NCI-H1105 treated with DMSO at 0.1 percent for 48 hours (cell line): ENCODE results near the gene PDCD1.
"Not testable (repeated sequence)": the region's sequence is repeated elsewhere in the genome, so short reads cannot be mapped to it uniquely, and the experiment has no call there.

Experiments
- DNase-seq: peaks from one replicate; lab custom pipeline; 2025; lab: John Stamatoyannopoulos, UW

PDCD1 gene

DNA sequence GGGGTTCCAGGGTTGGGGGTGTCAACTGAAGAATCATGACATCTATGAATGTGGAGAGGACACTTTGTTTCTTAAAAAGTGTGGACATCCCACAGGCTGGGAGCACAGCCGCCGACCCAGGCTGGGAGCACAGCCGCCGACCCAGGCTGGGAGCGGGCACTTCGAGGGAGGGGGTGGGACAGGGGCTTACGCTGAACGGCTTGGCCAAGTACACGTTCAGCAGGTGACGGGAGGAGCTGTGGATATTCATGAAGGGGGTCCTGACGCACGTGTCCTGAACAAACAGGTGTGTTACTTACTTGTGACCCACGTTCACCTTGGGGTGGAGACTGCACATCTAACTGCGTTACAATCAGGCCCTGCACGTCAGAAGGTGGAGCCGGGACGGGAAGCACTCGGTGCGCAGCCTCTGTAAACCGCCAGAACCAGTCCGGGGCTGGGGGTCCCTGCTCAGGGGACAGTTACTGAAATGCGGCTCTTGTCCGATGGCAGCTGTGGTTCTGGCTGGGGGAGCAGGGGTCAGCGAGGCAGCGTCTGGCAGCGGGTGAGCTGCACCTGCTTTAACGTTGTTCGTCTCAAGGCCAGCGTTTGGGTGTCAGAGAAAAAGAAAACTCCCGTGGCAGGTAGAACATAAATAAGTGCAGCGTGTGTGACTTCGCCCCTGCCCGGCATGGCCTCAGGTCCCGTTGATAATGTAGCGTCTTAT lies 58.3 kb downstream of the PDCD1 start:
- DNase-seq, result not testable (repeated sequence)
